Stomach (tissue), 4 donors: ENCODE data around the gene MCF2L.

Source experiments
- EP300 ChIP-seq: sonication (generic); formaldehyde crosslinking; IDR thresholded peaks from one replicate; pipeline ENCODE4 v1.6.1; 2017; ENCODE audit warnings: antibody characterized with exemption
- POLR2A ChIP-seq, 4 donors: fragments of 450-650 bp; IDR thresholded peaks; one replicate each; pipeline ENCODE4 v1.6.1; 2016; ENCODE audit warnings: antibody characterized with exemption in 4 of 4, control low read depth in 2 of 4, mild to moderate bottlenecking in 1 of 4, moderate library complexity in 1 of 4
- TF ChIP-seq, protein P1 (sequence below), 7 experiments: fragments of 450-650 bp in 4 of 7; fragments of 200-600 bp in 3 of 7; sonication (generic) in 3 of 7; IDR thresholded peaks; one replicate each; pipeline ENCODE4 v1.5.1; 2016 to 2019; ENCODE audit warnings: antibody characterized with exemption in 7 of 7, control low read depth in 2 of 7, mild to moderate bottlenecking in 1 of 7

GRCh38 chr13:113114511-113115362 lies 145.7 kb downstream of the MCF2L start:
- TF ChIP-seq, protein P1, sequence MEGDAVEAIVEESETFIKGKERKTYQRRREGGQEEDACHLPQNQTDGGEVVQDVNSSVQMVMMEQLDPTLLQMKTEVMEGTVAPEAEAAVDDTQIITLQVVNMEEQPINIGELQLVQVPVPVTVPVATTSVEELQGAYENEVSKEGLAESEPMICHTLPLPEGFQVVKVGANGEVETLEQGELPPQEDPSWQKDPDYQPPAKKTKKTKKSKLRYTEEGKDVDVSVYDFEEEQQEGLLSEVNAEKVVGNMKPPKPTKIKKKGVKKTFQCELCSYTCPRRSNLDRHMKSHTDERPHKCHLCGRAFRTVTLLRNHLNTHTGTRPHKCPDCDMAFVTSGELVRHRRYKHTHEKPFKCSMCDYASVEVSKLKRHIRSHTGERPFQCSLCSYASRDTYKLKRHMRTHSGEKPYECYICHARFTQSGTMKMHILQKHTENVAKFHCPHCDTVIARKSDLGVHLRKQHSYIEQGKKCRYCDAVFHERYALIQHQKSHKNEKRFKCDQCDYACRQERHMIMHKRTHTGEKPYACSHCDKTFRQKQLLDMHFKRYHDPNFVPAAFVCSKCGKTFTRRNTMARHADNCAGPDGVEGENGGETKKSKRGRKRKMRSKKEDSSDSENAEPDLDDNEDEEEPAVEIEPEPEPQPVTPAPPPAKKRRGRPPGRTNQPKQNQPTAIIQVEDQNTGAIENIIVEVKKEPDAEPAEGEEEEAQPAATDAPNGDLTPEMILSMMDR (IDR thresholded peaks at IDR 0.05), result no peak
- TF ChIP-seq POLR2A (IDR thresholded peaks at IDR 0.05) (no peak), EP300 (no peak)
